Measurements from ENCODE around the gene PLCB4.

DNA sequence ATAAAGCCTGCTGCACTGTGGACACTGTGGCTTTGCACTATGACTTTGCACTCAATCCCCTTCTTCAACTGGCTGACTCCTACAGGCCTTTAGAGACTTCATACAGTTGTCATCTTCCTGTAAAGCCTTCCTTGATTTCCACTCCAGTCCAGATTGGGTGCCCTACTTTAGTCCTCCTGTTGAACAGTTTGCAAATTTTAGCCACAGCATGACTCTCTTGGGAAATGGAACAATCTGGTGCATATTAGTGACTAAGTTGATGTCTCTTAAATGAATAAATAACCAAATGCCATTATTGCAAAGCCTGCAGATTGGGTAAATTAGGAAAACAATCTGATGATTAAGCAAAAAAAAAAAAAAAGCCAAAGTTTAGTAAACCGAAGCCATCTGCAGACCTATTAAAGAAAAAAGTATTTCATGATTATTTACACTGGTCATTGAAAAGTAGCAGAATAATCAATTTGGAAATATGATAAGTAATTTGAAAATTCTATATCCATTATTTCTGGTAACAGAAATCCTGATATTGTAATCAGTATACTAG is 12.6 kb downstream of the PLCB4 start:
- TF ChIP-seq POLR2AphosphoS5 (IDR thresholded peaks at IDR 0.05; ENCODE audit: low read depth, low read length) (no peak), POLR2A (IDR thresholded peaks at IDR 0.05; ENCODE audit: low read depth, low read length) (no peak), TAF1 (IDR thresholded peaks at IDR 0.05; ENCODE audit: borderline replicate concordance, low read depth, low read length) (no peak)
